Measurements from ENCODE around the gene GPR62. TPM values are rescaled to one million over a fixed set of nuclear protein-coding genes. Genes with fewer than 3 reads are reported as not detected.

Gene GPR62
- total and polyA plus RNA-seq, 5 donors: 0.19 to 1.5 (median 0.46) TPM

GRCh38 chr3:51932471-51933370, 22.5 kb upstream of the GPR62 start:
- intact Hi-C loops (cut with DNase I): no loop called here
- 92% methylated on average over 15 of the region's 15 CpGs for WGBS
- DNase-seq (peak in 1 of 3 donors; percentile 12), ATAC-seq (no peak)
- H3K9me3 ChIP-seq (ENCODE audit: control insufficient read depth, low read length): no peaks in the 10 kb centered on the region
- no peak overlapping the region for H3K27ac ChIP-seq (ENCODE audit: low read length)
- no peaks in the 10 kb centered on the region for H3K27me3 ChIP-seq (ENCODE audit: control insufficient read depth, insufficient read depth)
- no peak overlapping the region for H3K4me3 ChIP-seq (ENCODE audit: low read length)
- no peaks in the 10 kb centered on the region for H3K4me1 ChIP-seq (ENCODE audit: control insufficient read depth, insufficient read depth, low read length)

GRCh38 chr3:51933471-51934138, 21.6 kb upstream of the GPR62 start:
- 92% methylated on average over 13 of the region's 13 CpGs for WGBS
- ATAC-seq (no peak), DNase-seq (peak in 1 of 3 donors; percentile 43)
- intact Hi-C loops (cut with DNase I): no loop called here
- Histone ChIP-seq H3K27me3 (ENCODE audit: control insufficient read depth, insufficient read depth) (no peaks in the 10 kb centered on the region), H3K9me3 (ENCODE audit: control insufficient read depth, low read length) (no peaks in the 10 kb centered on the region), H3K4me1 (ENCODE audit: control insufficient read depth, insufficient read depth, low read length) (no peaks in the 10 kb centered on the region), H3K27ac (ENCODE audit: low read length) (no peak overlapping the region), H3K4me3 (ENCODE audit: low read length) (no peak overlapping the region)

- no peak overlapping the region for H3K4me3 ChIP-seq (ENCODE audit: low read length)
- no peaks in the 10 kb centered on the region for H3K9me3 ChIP-seq (ENCODE audit: control insufficient read depth, low read length)
- no peak for DNase-seq
- intact Hi-C loops (cut with DNase I): no loop called here
- H3K27ac ChIP-seq (ENCODE audit: low read length): no peak overlapping the region
- no peak for ATAC-seq
- WGBS: 95% methylated on average over 11 of the region's 11 CpGs
- no peaks in the 10 kb centered on the region for H3K27me3 ChIP-seq (ENCODE audit: control insufficient read depth, insufficient read depth)
- H3K4me1 ChIP-seq (ENCODE audit: control insufficient read depth, insufficient read depth, low read length): no peaks in the 10 kb centered on the region
Observed at GRCh38 chr3:51934139-51934850, 20.9 kb upstream of the GPR62 start.

- Histone ChIP-seq H3K27ac (ENCODE audit: low read length) (no peak overlapping the region), H3K27me3 (ENCODE audit: control insufficient read depth, insufficient read depth) (no peaks in the 10 kb centered on the region), H3K4me3 (ENCODE audit: low read length) (no peak overlapping the region), H3K4me1 (ENCODE audit: control insufficient read depth, insufficient read depth, low read length) (no peaks in the 10 kb centered on the region), H3K9me3 (ENCODE audit: control insufficient read depth, low read length) (no peaks in the 10 kb centered on the region)
- ATAC-seq (no peak), DNase-seq (no peak)
- intact Hi-C loops (cut with DNase I): no loop called here
- 92% methylated on average over 28 of the region's 28 CpGs for WGBS
Observed at GRCh38 chr3:51934991-51935885, 19.9 kb upstream of the GPR62 start.

GRCh38 chr3:51935886-51936755, 19.1 kb upstream of the GPR62 start:
- Histone ChIP-seq H3K27me3 (ENCODE audit: control insufficient read depth, insufficient read depth) (no peaks in the 10 kb centered on the region), H3K4me3 (ENCODE audit: low read length) (no peak overlapping the region), H3K27ac (ENCODE audit: low read length) (no peak overlapping the region), H3K4me1 (ENCODE audit: control insufficient read depth, insufficient read depth, low read length) (no peaks in the 10 kb centered on the region), H3K9me3 (ENCODE audit: control insufficient read depth, low read length) (no peaks in the 10 kb centered on the region)
- ATAC-seq (no peak), DNase-seq (no peak)
- 94% methylated on average over 25 of the region's 25 CpGs for WGBS
- intact Hi-C loops (cut with DNase I): no loop called here

- ATAC-seq (no peak), DNase-seq (no peak)
- intact Hi-C loops (cut with DNase I): no loop called here
- Histone ChIP-seq H3K9me3 (ENCODE audit: control insufficient read depth, low read length) (no peaks in the 10 kb centered on the region), H3K4me3 (ENCODE audit: low read length) (no peak overlapping the region), H3K4me1 (ENCODE audit: control insufficient read depth, insufficient read depth, low read length) (no peaks in the 10 kb centered on the region), H3K27me3 (ENCODE audit: control insufficient read depth, insufficient read depth) (no peaks in the 10 kb centered on the region), H3K27ac (ENCODE audit: low read length) (no peak overlapping the region)
- 85% methylated on average over 9 of the region's 9 CpGs for WGBS
Observed at GRCh38 chr3:51937014-51937413, 18.2 kb upstream of the GPR62 start.

- WGBS: 88% methylated on average over 13 of the region's 13 CpGs
- Histone ChIP-seq H3K9me3 (ENCODE audit: control insufficient read depth, low read length) (no peaks in the 10 kb centered on the region), H3K27ac (ENCODE audit: low read length) (no peak overlapping the region), H3K27me3 (ENCODE audit: control insufficient read depth, insufficient read depth) (no peaks in the 10 kb centered on the region), H3K4me1 (ENCODE audit: control insufficient read depth, insufficient read depth, low read length) (no peaks in the 10 kb centered on the region), H3K4me3 (ENCODE audit: low read length) (no peak overlapping the region)
- no peak for ATAC-seq
- DNase-seq: no peak
- intact Hi-C loops (cut with DNase I): no loop called here
Observed at GRCh38 chr3:51937611-51938450, 17.4 kb upstream of the GPR62 start.

GRCh38 chr3:51938780-51939425, 16.3 kb upstream of the GPR62 start:
- 84% methylated on average over 9 of the region's 9 CpGs for WGBS
- intact Hi-C loops (cut with DNase I): no loop called here

More at GRCh38 chr3:51938780-51939425, 16.3 kb upstream of the GPR62 start:
- H3K27ac ChIP-seq (ENCODE audit: low read length): no peak overlapping the region
- no peaks in the 10 kb centered on the region for H3K27me3 ChIP-seq (ENCODE audit: control insufficient read depth, insufficient read depth)
- ATAC-seq (no peak), DNase-seq (no peak)
- H3K9me3 ChIP-seq (ENCODE audit: control insufficient read depth, low read length): no peaks in the 10 kb centered on the region
- no peak overlapping the region for H3K4me3 ChIP-seq (ENCODE audit: low read length)
- peaks cover 2% of the 10 kb centered on the region for H3K4me1 ChIP-seq (ENCODE audit: control insufficient read depth, insufficient read depth, low read length)
